Loucy (cell line): ENCODE data around the gene TAF12.
"Not testable (repeated sequence)": the region's sequence is repeated elsewhere in the genome, so short reads cannot be mapped to it uniquely, and the experiment has no call there.

ENCODE experiments used
- H2AFZ ChIP-seq: fragments of 200-600 bp; sonication (generic); 2 replicates; pipeline ENCODE4 v1.6.0; 2016; ENCODE audit warnings: antibody characterized with exemption, mild to moderate bottlenecking, low read length, moderate library complexity
- H3F3A ChIP-seq: fragments of 200-600 bp; 2 replicates; pipeline ENCODE4 v1.6.0; 2016; ENCODE audit warnings: antibody characterized with exemption, low read depth, mild to moderate bottlenecking
- H3K27me3 ChIP-seq: fragments of 200-600 bp; sonication (generic); 2 replicates; pipeline ENCODE4 v1.6.1; 2014; ENCODE audit warnings: low read length, mild to moderate bottlenecking; ENCODE audit not compliant: insufficient read depth, poor library complexity, severe bottlenecking
- H3K36me3 ChIP-seq: fragments of 200-600 bp; sonication (generic); 2 replicates; pipeline ENCODE4 v1.6.1; 2016; ENCODE audit warnings: low read length; ENCODE audit not compliant: insufficient read depth
- H3K4me1 ChIP-seq: fragments of 200-600 bp; sonication (generic); 2 replicates; pipeline ENCODE4 v1.5.1; 2014; ENCODE audit warnings: low read length, mild to moderate bottlenecking; ENCODE audit not compliant: insufficient read depth, poor library complexity, severe bottlenecking
- H3K4me2 ChIP-seq: fragments of 200-600 bp; sonication (generic); 2 replicates; pipeline ENCODE4 v1.6.0; 2014; ENCODE audit warnings: antibody characterized with exemption, low read length, low read depth, mild to moderate bottlenecking; ENCODE audit not compliant: poor library complexity, severe bottlenecking
- H3K4me3 ChIP-seq: fragments of 200-600 bp; sonication (generic); 2 replicates; pipeline ENCODE4 v1.5.1; 2014; ENCODE audit warnings: low read length, mild to moderate bottlenecking, mixed read lengths; ENCODE audit not compliant: poor library complexity, severe bottlenecking
- H3K79me2 ChIP-seq: fragments of 200-600 bp; sonication (generic); 2 replicates; pipeline ENCODE4 v1.6.1; 2014; ENCODE audit warnings: low read length; ENCODE audit not compliant: insufficient read depth
- H3K9ac ChIP-seq: fragments of 200-600 bp; sonication (generic); 2 replicates; pipeline ENCODE4 v1.6.0; 2014; ENCODE audit warnings: mild to moderate bottlenecking, low read depth, low read length, moderate library complexity; ENCODE audit not compliant: poor library complexity, severe bottlenecking
- H3K9me2 ChIP-seq: fragments of 200-600 bp; sonication (generic); replicated peaks from 2 replicates; pipeline ENCODE4 v1.6.1; 2016; ENCODE audit warnings: low read depth, low read length, mixed read lengths
- H3K9me3 ChIP-seq: fragments of 200-600 bp; sonication (generic); 2 replicates; pipeline ENCODE4 v1.6.1; 2014; ENCODE audit warnings: mild to moderate bottlenecking, antibody characterized with exemption, low read length, low read depth; ENCODE audit not compliant: insufficient read depth
- H4K20me1 ChIP-seq: fragments of 200-600 bp; sonication (generic); 2 replicates; pipeline ENCODE4 v1.6.0; 2014; ENCODE audit warnings: antibody characterized with exemption, low read length, mild to moderate bottlenecking; ENCODE audit not compliant: insufficient read depth, poor library complexity, severe bottlenecking
- CTCF ChIP-seq: fragments of 200-600 bp; sonication (generic); conservative IDR thresholded peaks from 2 replicates; pipeline ENCODE4 v1.5.1; 2014; ENCODE audit warnings: mild to moderate bottlenecking, antibody characterized with exemption, low read length
- EZH2phosphoT487 ChIP-seq: fragments of 200-600 bp; IDR thresholded peaks from 2 replicates; pipeline ENCODE4 v1.6.1; 2018; ENCODE audit warnings: antibody characterized with exemption, mild to moderate bottlenecking, moderate library complexity, borderline replicate concordance

The TAF12 gene

GRCh38 chr1:28577052-28577678 is 65.7 kb downstream of the TAF12 start:
- no peaks in the 10 kb centered on the region for H3K9me3 ChIP-seq
- no peaks in the 10 kb centered on the region for H3K9me2 ChIP-seq
- peaks cover 22% of the 10 kb centered on the region for H3K4me1 ChIP-seq
- H3F3A ChIP-seq = peaks cover 10% of the 10 kb centered on the region; the same call in 1 of the 2 replicates
- no peak overlapping the region for H3K9ac ChIP-seq
- peak overlapping the region; percentile 12 for H3K4me2 ChIP-seq
- H2AFZ ChIP-seq = no peak overlapping the region
- peaks cover 43% of the 10 kb centered on the region for H4K20me1 ChIP-seq
- peaks cover 47% of the 10 kb centered on the region for H3K79me2 ChIP-seq
- TF ChIP-seq CTCF = no peak
- no peak for TF ChIP-seq EZH2phosphoT487
- peaks cover 4% of the 10 kb centered on the region for H3K27me3 ChIP-seq
- H3K4me3 ChIP-seq = no peak overlapping the region
- peaks cover 35% of the 10 kb centered on the region for H3K36me3 ChIP-seq

GRCh38 chr1:28573564-28573963 is 69.3 kb downstream of the TAF12 start:
- Histone ChIP-seq H3K36me3 (peaks cover 28% of the 10 kb centered on the region; the same call in 1 of the 2 replicates), H4K20me1 (peaks cover 13% of the 10 kb centered on the region)

GRCh38 chr1:28572891-28573290 is 70.0 kb downstream of the TAF12 start:
- H3K27me3 ChIP-seq, H3K9me2 ChIP-seq, H3K4me1 ChIP-seq, H3K79me2 ChIP-seq, H3K9ac ChIP-seq, H3K4me2 ChIP-seq, H2AFZ ChIP-seq, H3F3A ChIP-seq, H3K9me3 ChIP-seq, H3K4me3 ChIP-seq, H4K20me1 ChIP-seq: not testable (repeated sequence)
- peaks cover 28% of the 10 kb centered on the region; the same call in 1 of the 2 replicates for H3K36me3 ChIP-seq

More at GRCh38 chr1:28573564-28573963, 69.3 kb downstream of the TAF12 start:
- H3K4me3 ChIP-seq = no peak overlapping the region
- peaks cover 10% of the 10 kb centered on the region; the same call in 1 of the 2 replicates for H3F3A ChIP-seq
- H3K4me1 ChIP-seq = peaks cover 3% of the 10 kb centered on the region
- no peak overlapping the region for H3K4me2 ChIP-seq
- TF ChIP-seq CTCF = no peak
- no peak for TF ChIP-seq EZH2phosphoT487
- H3K9ac ChIP-seq = no peak overlapping the region
- no peaks in the 10 kb centered on the region for H3K9me3 ChIP-seq
- H2AFZ ChIP-seq = no peak overlapping the region
- H3K9me2 ChIP-seq = no peaks in the 10 kb centered on the region
- H3K27me3 ChIP-seq = no peaks in the 10 kb centered on the region
- H3K79me2 ChIP-seq = peaks cover 14% of the 10 kb centered on the region

GRCh38 chr1:28571911-28572310 is 71.0 kb downstream of the TAF12 start:
- Histone ChIP-seq H3K79me2 (no peaks in the 10 kb centered on the region), H3F3A (peaks cover 3% of the 10 kb centered on the region; the same call in 1 of the 2 replicates), H3K9ac (no peak overlapping the region), H3K4me2 (no peak overlapping the region), H3K9me2 (no peaks in the 10 kb centered on the region), H3K36me3 (peaks cover 28% of the 10 kb centered on the region; the same call in 1 of the 2 replicates), H4K20me1 (no peaks in the 10 kb centered on the region), H3K9me3 (no peaks in the 10 kb centered on the region), H3K4me3 (no peak overlapping the region), H3K4me1 (no peaks in the 10 kb centered on the region), H3K27me3 (no peaks in the 10 kb centered on the region), H2AFZ (no peak overlapping the region)
- TF ChIP-seq CTCF = no peak
- TF ChIP-seq EZH2phosphoT487 = no peak
